ENCODE data around the gene SALL3.

Gene SALL3

DNA sequence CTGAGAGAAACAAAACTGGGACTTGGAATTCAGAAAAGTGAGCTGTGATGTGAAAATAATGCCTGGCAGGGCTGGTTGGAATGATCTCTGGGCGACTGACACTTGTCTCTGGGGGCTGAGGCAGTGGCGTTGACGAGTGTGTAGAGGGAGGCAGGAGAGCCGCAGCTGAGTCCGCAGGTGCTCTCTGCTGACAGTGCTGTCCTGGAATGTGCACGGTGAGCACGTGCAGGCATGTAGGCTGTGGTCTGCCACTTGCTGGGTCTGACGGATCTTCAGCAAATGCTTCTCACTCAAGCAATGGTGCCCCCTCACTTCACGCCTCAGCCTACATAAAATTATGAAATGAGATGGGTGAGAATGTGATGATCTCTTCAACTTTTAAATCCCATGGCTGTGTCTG lies 51.1 kb downstream of the SALL3 start:
- no peaks in the 10 kb centered on the region for H3K9me2 ChIP-seq (replicated peaks; ENCODE audit: insufficient read depth, low read length)
- TF ChIP-seq, protein P1, sequence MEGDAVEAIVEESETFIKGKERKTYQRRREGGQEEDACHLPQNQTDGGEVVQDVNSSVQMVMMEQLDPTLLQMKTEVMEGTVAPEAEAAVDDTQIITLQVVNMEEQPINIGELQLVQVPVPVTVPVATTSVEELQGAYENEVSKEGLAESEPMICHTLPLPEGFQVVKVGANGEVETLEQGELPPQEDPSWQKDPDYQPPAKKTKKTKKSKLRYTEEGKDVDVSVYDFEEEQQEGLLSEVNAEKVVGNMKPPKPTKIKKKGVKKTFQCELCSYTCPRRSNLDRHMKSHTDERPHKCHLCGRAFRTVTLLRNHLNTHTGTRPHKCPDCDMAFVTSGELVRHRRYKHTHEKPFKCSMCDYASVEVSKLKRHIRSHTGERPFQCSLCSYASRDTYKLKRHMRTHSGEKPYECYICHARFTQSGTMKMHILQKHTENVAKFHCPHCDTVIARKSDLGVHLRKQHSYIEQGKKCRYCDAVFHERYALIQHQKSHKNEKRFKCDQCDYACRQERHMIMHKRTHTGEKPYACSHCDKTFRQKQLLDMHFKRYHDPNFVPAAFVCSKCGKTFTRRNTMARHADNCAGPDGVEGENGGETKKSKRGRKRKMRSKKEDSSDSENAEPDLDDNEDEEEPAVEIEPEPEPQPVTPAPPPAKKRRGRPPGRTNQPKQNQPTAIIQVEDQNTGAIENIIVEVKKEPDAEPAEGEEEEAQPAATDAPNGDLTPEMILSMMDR (IDR thresholded peaks at IDR 0.05; ENCODE audit: low read length): no peak
- no peak for TF ChIP-seq EZH2phosphoT487 (IDR thresholded peaks at IDR 0.05; ENCODE audit: low read length)
- no peak for TF ChIP-seq EZH2 (optimal IDR thresholded peaks at IDR 0.05; ENCODE audit: low read depth, low read length)
- DNase-seq: no peak
- H3K4me1 ChIP-seq (ENCODE audit: low read length): no peaks in the 10 kb centered on the region
- H3K9ac ChIP-seq (ENCODE audit: low read length): no peak overlapping the region
- no peaks in the 10 kb centered on the region for H3K79me2 ChIP-seq (ENCODE audit: low read length)
- H3K36me3 ChIP-seq (replicated peaks; ENCODE audit: insufficient read depth, low read length): no peaks in the 10 kb centered on the region
- no peak overlapping the region for H3K27ac ChIP-seq (ENCODE audit: low read length)
- H3K4me3 ChIP-seq (ENCODE audit: low read length): no peak overlapping the region
- H3K9me3 ChIP-seq (replicated peaks; ENCODE audit: insufficient read depth, low read length): no peaks in the 10 kb centered on the region
- H3K27me3 ChIP-seq (replicated peaks; ENCODE audit: insufficient read depth, low read length): no peaks in the 10 kb centered on the region
- no peak overlapping the region for H3K4me2 ChIP-seq (ENCODE audit: low read depth, low read length)
- H4K20me1 ChIP-seq (ENCODE audit: insufficient read depth, low read length): no peaks in the 10 kb centered on the region
- no peak overlapping the region for H2AFZ ChIP-seq (ENCODE audit: low read length)
- H3F3A ChIP-seq (ENCODE audit: insufficient read depth, low read length): no peaks in the 10 kb centered on the region

DNA sequence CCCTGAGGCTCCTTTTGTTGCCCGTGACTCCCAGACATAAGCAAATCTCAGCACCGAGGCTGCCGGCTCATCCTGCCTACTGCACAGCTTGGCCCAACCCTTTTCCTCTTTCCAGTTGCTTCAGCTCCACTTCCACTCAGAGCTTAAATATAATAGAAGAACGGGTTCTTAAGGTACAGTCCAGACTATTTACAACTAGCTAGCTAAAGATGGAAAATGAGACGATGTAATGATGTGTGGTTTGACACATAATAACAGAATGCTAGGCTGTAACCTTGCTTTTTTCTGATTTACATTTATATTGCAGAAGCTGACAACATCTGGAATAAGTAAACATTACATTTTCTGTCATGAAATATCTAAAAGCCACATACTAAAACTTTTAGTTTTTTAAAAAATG lies 62.7 kb downstream of the SALL3 start:
- no peaks in the 10 kb centered on the region for H3K27me3 ChIP-seq (replicated peaks; ENCODE audit: insufficient read depth, low read length)
- H3K9ac ChIP-seq (ENCODE audit: low read length): no peak overlapping the region
- no peaks in the 10 kb centered on the region for H3F3A ChIP-seq (ENCODE audit: insufficient read depth, low read length)
- H4K20me1 ChIP-seq (ENCODE audit: insufficient read depth, low read length): no peaks in the 10 kb centered on the region
- H3K4me3 ChIP-seq (ENCODE audit: low read length): no peak overlapping the region
- no peaks in the 10 kb centered on the region for H3K79me2 ChIP-seq (ENCODE audit: low read length)
- H2AFZ ChIP-seq (ENCODE audit: low read length): no peak overlapping the region
- H3K4me2 ChIP-seq (ENCODE audit: low read depth, low read length): no peak overlapping the region
- no peak for DNase-seq
- H3K4me1 ChIP-seq (ENCODE audit: low read length): no peaks in the 10 kb centered on the region
- H3K27ac ChIP-seq (ENCODE audit: low read length): no peak overlapping the region
- H3K9me3 ChIP-seq (replicated peaks; ENCODE audit: insufficient read depth, low read length): no peaks in the 10 kb centered on the region
- no peak for TF ChIP-seq EZH2phosphoT487 (IDR thresholded peaks at IDR 0.05; ENCODE audit: low read length)
- TF ChIP-seq, protein P1 (IDR thresholded peaks at IDR 0.05; ENCODE audit: low read length): no peak
- no peak for TF ChIP-seq EZH2 (optimal IDR thresholded peaks at IDR 0.05; ENCODE audit: low read depth, low read length)
- no peaks in the 10 kb centered on the region for H3K9me2 ChIP-seq (replicated peaks; ENCODE audit: insufficient read depth, low read length)
- no peaks in the 10 kb centered on the region for H3K36me3 ChIP-seq (replicated peaks; ENCODE audit: insufficient read depth, low read length)

DNA sequence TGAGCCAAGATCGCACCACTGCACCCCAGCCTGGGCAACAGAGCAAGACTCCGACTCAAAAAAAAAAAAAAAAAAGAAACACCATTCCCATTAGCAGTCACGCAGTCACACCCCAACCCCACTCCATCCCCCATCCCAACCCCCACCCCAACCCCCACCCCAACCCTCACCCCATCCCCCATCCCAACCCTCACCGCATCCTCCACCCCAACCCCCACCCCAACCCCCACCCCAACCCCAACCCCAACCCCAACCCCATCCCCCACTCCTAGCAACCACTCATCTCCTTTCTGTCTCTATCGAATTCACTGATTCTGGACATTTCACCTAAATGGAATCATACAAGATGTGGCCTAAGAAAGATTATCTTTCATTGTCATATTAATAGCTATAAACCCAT lies 63.7 kb downstream of the SALL3 start:
- H3K9ac ChIP-seq (ENCODE audit: low read length): no peak overlapping the region
- H3K4me3 ChIP-seq (ENCODE audit: low read length): no peak overlapping the region
- no peaks in the 10 kb centered on the region for H3K27me3 ChIP-seq (replicated peaks; ENCODE audit: insufficient read depth, low read length)
- no peaks in the 10 kb centered on the region for H3K79me2 ChIP-seq (ENCODE audit: low read length)
- H2AFZ ChIP-seq (ENCODE audit: low read length): no peak overlapping the region
- H3K27ac ChIP-seq (ENCODE audit: low read length): no peak overlapping the region
- no peak for DNase-seq
- H3F3A ChIP-seq (ENCODE audit: insufficient read depth, low read length): no peaks in the 10 kb centered on the region
- H3K9me3 ChIP-seq (replicated peaks; ENCODE audit: insufficient read depth, low read length): no peaks in the 10 kb centered on the region
- TF ChIP-seq EZH2 (optimal IDR thresholded peaks at IDR 0.05; ENCODE audit: low read depth, low read length): no peak
- TF ChIP-seq, protein P1 (IDR thresholded peaks at IDR 0.05; ENCODE audit: low read length): no peak
- no peak for TF ChIP-seq EZH2phosphoT487 (IDR thresholded peaks at IDR 0.05; ENCODE audit: low read length)
- H3K4me1 ChIP-seq (ENCODE audit: low read length): no peaks in the 10 kb centered on the region
- no peaks in the 10 kb centered on the region for H3K36me3 ChIP-seq (replicated peaks; ENCODE audit: insufficient read depth, low read length)
- H3K4me2 ChIP-seq (ENCODE audit: low read depth, low read length): no peak overlapping the region
- H4K20me1 ChIP-seq (ENCODE audit: insufficient read depth, low read length): no peaks in the 10 kb centered on the region
- H3K9me2 ChIP-seq (replicated peaks; ENCODE audit: insufficient read depth, low read length): no peaks in the 10 kb centered on the region
